NB4 (cell line): ENCODE measurements around the gene OLFML2B.

ENCODE experiments used
- CTCF ChIP-seq: IDR thresholded peaks from one replicate; pipeline ENCODE4 v1.5.1; 2012; ENCODE audit warnings: low read depth, low read length
- MAX ChIP-seq: IDR thresholded peaks from 2 replicates; pipeline ENCODE4 v1.6.1; 2011; ENCODE audit warnings: low read depth, low read length
- POLR2A ChIP-seq: IDR thresholded peaks from 2 replicates; pipeline ENCODE4 v1.6.1; 2011; ENCODE audit warnings: mild to moderate bottlenecking; ENCODE audit not compliant: insufficient read length; ENCODE audit errors: extremely low read depth

DNA sequence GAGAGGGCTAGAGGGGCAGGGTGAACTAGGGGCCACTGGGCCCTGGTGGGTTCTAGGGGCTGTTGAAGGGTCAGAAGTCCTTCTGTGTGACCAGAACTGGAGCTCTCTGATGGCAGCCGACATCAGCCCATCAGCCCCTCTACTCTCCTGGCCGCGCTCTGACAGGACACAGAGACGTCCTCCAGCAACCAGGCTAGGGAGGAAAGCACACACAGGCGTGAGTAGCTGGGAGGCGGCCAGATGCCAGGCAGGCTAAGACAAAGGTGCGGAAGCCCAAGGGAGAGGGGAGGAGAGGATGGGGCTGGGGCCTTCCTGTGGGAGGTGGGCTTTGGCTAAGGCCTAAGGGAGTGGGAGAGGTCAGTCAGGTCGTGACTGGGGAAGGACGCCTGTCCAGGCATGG, 50.8 kb downstream of the OLFML2B start:
- TF ChIP-seq CTCF (no peak), MAX (no peak), POLR2A (no peak)
